Right lung (tissue), 5 donors: ENCODE data around the gene SPDEF. TPM values are rescaled to one million over a fixed set of nuclear protein-coding genes. Genes with fewer than 3 reads are reported as not detected.

Experiments used
- DNase-seq, 2 donors: peaks; one replicate each; pipeline ENCODE4 v3.0.0-alpha.2; 2013
- polyA plus RNA-seq, 5 donors: library from polyadenylated mRNA; unstranded; fragments of 120-200 nt; gene quantifications; one replicate each; pipeline versions ENCODE4 v1.2.1 to v1.2.3, GENCODE V29; 2013; ENCODE audit warnings: inconsistent platforms in 1 of 5, low replicate concordance in 1 of 5; ENCODE audit not compliant: insufficient read length in 5 of 5, insufficient read depth in 1 of 5

SPDEF gene
- polyA plus RNA-seq, 5 donors = 0.65 to 3.1 (median 1.2) TPM

- DNase-seq = no peak
Observed at GRCh38 chr6:34544776-34545471, 11.2 kb downstream of the SPDEF start.

- DNase-seq = no peak
Observed at GRCh38 chr6:34544052-34544604, 12.0 kb downstream of the SPDEF start.

- no peak for DNase-seq
Observed at GRCh38 chr6:34543421-34543820, 12.7 kb downstream of the SPDEF start.

GRCh38 chr6:34540841-34541240 lies 15.3 kb downstream of the SPDEF start:
- no peak for DNase-seq

GRCh38 chr6:34540222-34540621 lies 15.9 kb downstream of the SPDEF start:
- DNase-seq = no peak

- DNase-seq = no peak
Observed at GRCh38 chr6:34539181-34539580, 16.9 kb downstream of the SPDEF start.

GRCh38 chr6:34538581-34538980 lies 17.5 kb downstream of the SPDEF start:
- DNase-seq = no peak

- no peak for DNase-seq
Observed at GRCh38 chr6:34537922-34538550, 18.1 kb downstream of the SPDEF start.

- DNase-seq = no peak
Observed at GRCh38 chr6:34536959-34537848, 18.9 kb downstream of the SPDEF start.

GRCh38 chr6:34536251-34536958 lies 19.7 kb downstream of the SPDEF start:
- DNase-seq = peak; percentile 47 to 53

GRCh38 chr6:34535646-34536045 lies 20.5 kb downstream of the SPDEF start:
- no peak for DNase-seq

GRCh38 chr6:34535199-34535598 lies 20.9 kb downstream of the SPDEF start:
- DNase-seq = no peak

- no peak for DNase-seq
Observed at GRCh38 chr6:34534656-34535055, 21.5 kb downstream of the SPDEF start.

- no peak for DNase-seq
Observed at GRCh38 chr6:34534146-34534545, 22.0 kb downstream of the SPDEF start.

GRCh38 chr6:34532230-34532629 lies 23.9 kb downstream of the SPDEF start:
- DNase-seq = no peak

GRCh38 chr6:34531580-34532201 lies 24.4 kb downstream of the SPDEF start:
- DNase-seq = peak; percentile 68 to 89

GRCh38 chr6:34530753-34531365 lies 25.3 kb downstream of the SPDEF start:
- no peak for DNase-seq

- DNase-seq = peak; percentile 36 to 58
Observed at GRCh38 chr6:34529665-34530327, 26.3 kb downstream of the SPDEF start.

- no peak for DNase-seq
Observed at GRCh38 chr6:34528996-34529664, 27.0 kb downstream of the SPDEF start.
